ENCODE results near the gene LPP. TPM values are rescaled to one million over a fixed set of nuclear protein-coding genes. Genes with fewer than 3 reads are reported as not detected.

LPP gene
- total and polyA plus RNA-seq, 4 donors = 11.1 to 219 (median 66.5) TPM

GRCh38 chr3:188326968-188327367 lies 173.0 kb downstream of the LPP start:
- Histone ChIP-seq H3K27ac (ENCODE audit: low read depth in 1 of 2, low read length in 1 of 2) (peak overlapping the region in 1 of 2 donors; percentile 70), H3K4me3 (no peak overlapping the region), H3K9me3 (ENCODE audit: control insufficient read depth in 4 of 4, insufficient read depth in 3 of 4, low read length in 3 of 4) (peaks cover 0 to 3% (median 0%) of the 10 kb centered on the region in 4 donors), H3K27me3 (ENCODE audit: control insufficient read depth in 3 of 3, insufficient read depth in 3 of 3, low read length in 2 of 3) (no peaks in the 10 kb centered on the region), H3K9ac (ENCODE audit: insufficient read depth in 1 of 2, low read length in 2 of 2) (no peak overlapping the region), H3K36me3 (ENCODE audit: control insufficient read depth in 4 of 4, insufficient read depth in 4 of 4, low read length in 4 of 4) (peaks cover 1 to 7% (median 4%) of the 10 kb centered on the region in 4 donors), H3K4me1 (ENCODE audit: control insufficient read depth in 5 of 5, insufficient read depth in 5 of 5, low read length in 5 of 5) (peaks cover 0 to 22% (median 0%) of the 10 kb centered on the region in 5 donors)
- DNase-seq (no peak), ATAC-seq (ENCODE audit: insufficient read depth, low FRiP score) (no peak)
- no peak for TF ChIP-seq CTCF (IDR thresholded peaks at IDR 0.05; ENCODE audit: control extremely low read depth, extremely low read depth)
- 78 to 86% methylated on average over 4 of the region's 4 CpGs for WGBS, 2 donors

- DNase-seq (no peak), ATAC-seq (ENCODE audit: insufficient read depth, low FRiP score) (no peak)
- TF ChIP-seq CTCF (IDR thresholded peaks at IDR 0.05; ENCODE audit: control extremely low read depth, extremely low read depth) = no peak
- no peak overlapping the region for H3K4me3 ChIP-seq
- 91 to 94% methylated on average over 2 of the region's 2 CpGs for WGBS, 2 donors
- H3K4me1 ChIP-seq (ENCODE audit: control insufficient read depth in 5 of 5, insufficient read depth in 5 of 5, low read length in 5 of 5) = peaks cover 0 to 21% (median 0%) of the 10 kb centered on the region in 5 donors
- no peaks in the 10 kb centered on the region for H3K27me3 ChIP-seq (ENCODE audit: control insufficient read depth in 3 of 3, insufficient read depth in 3 of 3, low read length in 2 of 3)
- H3K36me3 ChIP-seq (ENCODE audit: control insufficient read depth in 4 of 4, insufficient read depth in 4 of 4, low read length in 4 of 4) = peaks cover 1 to 7% (median 4%) of the 10 kb centered on the region in 4 donors
- H3K9ac ChIP-seq (ENCODE audit: insufficient read depth in 1 of 2, low read length in 2 of 2) = no peak overlapping the region
- peak overlapping the region in 1 of 2 donors; percentile 70 for H3K27ac ChIP-seq (ENCODE audit: low read depth in 1 of 2, low read length in 1 of 2)
- peaks cover 0 to 3% (median 0%) of the 10 kb centered on the region in 4 donors for H3K9me3 ChIP-seq (ENCODE audit: control insufficient read depth in 4 of 4, insufficient read depth in 3 of 4, low read length in 3 of 4)
Measured at GRCh38 chr3:188327433-188327832, 173.5 kb downstream of the LPP start.

GRCh38 chr3:188330138-188330537 lies 176.2 kb downstream of the LPP start:
- no peak for DNase-seq
- WGBS, 2 donors = 81 to 83% methylated on average over 2 of the region's 2 CpGs
- Histone ChIP-seq H3K4me3 (no peak overlapping the region), H3K9me3 (ENCODE audit: control insufficient read depth in 4 of 4, insufficient read depth in 3 of 4, low read length in 3 of 4) (peaks cover 0 to 3% (median under 1%) of the 10 kb centered on the region in 4 donors), H3K27me3 (ENCODE audit: control insufficient read depth in 3 of 3, insufficient read depth in 3 of 3, low read length in 2 of 3) (no peaks in the 10 kb centered on the region), H3K4me1 (ENCODE audit: control insufficient read depth in 5 of 5, insufficient read depth in 5 of 5, low read length in 5 of 5) (peaks cover 0 to 18% (median 0%) of the 10 kb centered on the region in 5 donors), H3K36me3 (ENCODE audit: control insufficient read depth in 4 of 4, insufficient read depth in 4 of 4, low read length in 4 of 4) (peaks cover 0 to 7% (median 3%) of the 10 kb centered on the region in 4 donors), H3K27ac (ENCODE audit: low read depth in 1 of 2, low read length in 1 of 2) (no peak overlapping the region), H3K9ac (ENCODE audit: insufficient read depth in 1 of 2, low read length in 2 of 2) (no peak overlapping the region)
- no peak for TF ChIP-seq CTCF (IDR thresholded peaks at IDR 0.05; ENCODE audit: control extremely low read depth, extremely low read depth)
- no peak for ATAC-seq (ENCODE audit: insufficient read depth, low FRiP score)

- no peak overlapping the region for H3K9ac ChIP-seq (ENCODE audit: insufficient read depth in 1 of 2, low read length in 2 of 2)
- TF ChIP-seq CTCF (IDR thresholded peaks at IDR 0.05; ENCODE audit: control extremely low read depth, extremely low read depth) = no peak
- H3K27ac ChIP-seq (ENCODE audit: low read depth in 1 of 2, low read length in 1 of 2) = no peak overlapping the region
- 98 to 100% methylated on average over 1 of the region's 1 CpG for WGBS, 2 donors
- H3K27me3 ChIP-seq (ENCODE audit: control insufficient read depth in 3 of 3, insufficient read depth in 3 of 3, low read length in 2 of 3) = no peaks in the 10 kb centered on the region
- peaks cover 0 to 3% (median under 1%) of the 10 kb centered on the region in 4 donors for H3K9me3 ChIP-seq (ENCODE audit: control insufficient read depth in 4 of 4, insufficient read depth in 3 of 4, low read length in 3 of 4)
- DNase-seq = no peak
- peaks cover 0 to 12% (median 0%) of the 10 kb centered on the region in 5 donors for H3K4me1 ChIP-seq (ENCODE audit: control insufficient read depth in 5 of 5, insufficient read depth in 5 of 5, low read length in 5 of 5)
- no peak overlapping the region for H3K4me3 ChIP-seq
- no peak for ATAC-seq (ENCODE audit: insufficient read depth, low FRiP score)
- H3K36me3 ChIP-seq (ENCODE audit: control insufficient read depth in 4 of 4, insufficient read depth in 4 of 4, low read length in 4 of 4) = peaks cover 0 to 3% (median 3%) of the 10 kb centered on the region in 4 donors
Measured at GRCh38 chr3:188331166-188331565, 177.2 kb downstream of the LPP start.
